Cerebellar cortex (tissue), 1 donor: ENCODE data around the gene COQ4.

ENCODE experiments used
- DNase-seq: peaks from one replicate; pipeline ENCODE4 v3.0.0-alpha.2; 2015; ENCODE audit warnings: low spot score

The COQ4 gene

DNA sequence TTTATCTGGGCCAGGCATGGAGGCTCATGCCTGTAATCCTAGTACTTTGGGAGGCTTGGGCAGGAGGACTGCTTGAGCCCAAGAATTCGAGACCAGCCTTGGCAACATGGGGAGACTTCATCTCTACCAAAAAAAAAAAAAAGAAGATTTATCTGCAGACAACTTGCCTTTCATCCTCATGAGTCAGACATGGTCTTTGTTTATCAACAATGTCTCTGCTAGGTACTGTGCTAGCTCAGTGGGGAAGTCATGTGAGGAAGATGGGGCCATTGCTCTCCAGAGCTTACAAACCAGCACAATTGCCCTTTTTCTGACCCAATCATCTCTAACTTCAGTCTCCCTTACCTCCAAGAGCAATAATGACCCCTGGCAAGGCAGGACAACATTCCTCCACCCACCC lies 50.1 kb downstream of the COQ4 start:
- no peak for DNase-seq

DNA sequence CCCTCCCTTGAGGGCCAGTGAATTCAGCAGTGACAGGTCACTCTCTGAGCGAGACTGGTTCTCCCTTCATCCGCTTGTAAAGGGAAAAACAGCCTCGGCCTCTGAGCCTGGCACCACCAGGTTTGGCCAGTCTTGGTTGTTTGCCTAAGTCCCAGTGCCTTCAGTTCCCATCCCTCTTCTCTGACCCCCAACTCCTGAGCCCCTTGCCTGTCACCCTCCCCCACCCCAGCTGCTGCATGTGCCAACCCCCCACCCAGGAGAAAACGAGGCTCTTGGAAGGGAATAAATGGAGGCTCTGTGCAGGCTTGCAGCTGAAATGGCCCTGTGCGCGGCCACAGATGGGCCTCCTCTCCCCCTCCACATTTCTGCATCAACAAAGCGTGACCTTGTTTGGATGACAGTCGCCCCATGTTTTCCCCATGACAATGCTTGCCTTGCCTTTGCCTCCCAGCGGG lies 51.6 kb downstream of the COQ4 start:
- no peak for DNase-seq

DNA sequence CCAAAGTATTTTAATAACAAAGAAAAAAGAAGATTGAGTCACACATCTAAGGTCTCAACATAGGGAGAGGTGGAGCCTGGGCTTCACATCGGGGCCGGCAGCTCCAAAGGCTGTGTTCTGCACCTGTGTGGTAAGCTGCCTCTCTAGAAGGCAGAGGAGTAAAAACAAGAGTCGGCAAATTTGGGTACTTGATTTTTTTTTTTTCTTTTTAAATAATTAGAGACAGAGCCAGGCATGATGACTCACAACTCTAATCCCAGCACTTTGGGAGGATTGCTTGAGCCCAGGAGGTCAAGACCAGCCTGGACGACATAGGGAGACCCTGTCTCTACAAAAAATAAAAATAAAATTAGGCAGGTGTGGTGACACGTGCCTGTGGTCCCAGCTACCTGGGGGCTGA lies 53.2 kb downstream of the COQ4 start:
- DNase-seq = no peak

DNA sequence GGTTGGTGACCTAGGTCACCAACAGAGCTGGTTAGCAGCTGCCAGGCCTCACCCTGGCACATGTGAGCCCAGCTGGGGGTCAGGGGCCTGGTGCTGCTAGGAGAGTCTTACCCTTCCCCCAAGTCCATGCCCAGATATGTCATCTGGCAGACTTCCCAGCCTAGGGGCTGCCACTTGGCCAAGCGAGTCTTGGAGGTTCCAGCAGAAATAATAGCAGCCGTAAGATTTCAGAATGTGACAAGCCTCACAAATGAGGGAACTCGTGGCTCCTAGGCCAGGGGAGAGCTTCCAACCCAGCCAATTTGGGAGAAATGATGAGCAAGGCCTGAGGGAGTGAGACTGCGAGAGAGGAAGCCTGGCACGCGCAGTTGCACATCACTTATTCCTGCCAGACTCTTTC lies 59.6 kb downstream of the COQ4 start:
- DNase-seq = no peak

DNA sequence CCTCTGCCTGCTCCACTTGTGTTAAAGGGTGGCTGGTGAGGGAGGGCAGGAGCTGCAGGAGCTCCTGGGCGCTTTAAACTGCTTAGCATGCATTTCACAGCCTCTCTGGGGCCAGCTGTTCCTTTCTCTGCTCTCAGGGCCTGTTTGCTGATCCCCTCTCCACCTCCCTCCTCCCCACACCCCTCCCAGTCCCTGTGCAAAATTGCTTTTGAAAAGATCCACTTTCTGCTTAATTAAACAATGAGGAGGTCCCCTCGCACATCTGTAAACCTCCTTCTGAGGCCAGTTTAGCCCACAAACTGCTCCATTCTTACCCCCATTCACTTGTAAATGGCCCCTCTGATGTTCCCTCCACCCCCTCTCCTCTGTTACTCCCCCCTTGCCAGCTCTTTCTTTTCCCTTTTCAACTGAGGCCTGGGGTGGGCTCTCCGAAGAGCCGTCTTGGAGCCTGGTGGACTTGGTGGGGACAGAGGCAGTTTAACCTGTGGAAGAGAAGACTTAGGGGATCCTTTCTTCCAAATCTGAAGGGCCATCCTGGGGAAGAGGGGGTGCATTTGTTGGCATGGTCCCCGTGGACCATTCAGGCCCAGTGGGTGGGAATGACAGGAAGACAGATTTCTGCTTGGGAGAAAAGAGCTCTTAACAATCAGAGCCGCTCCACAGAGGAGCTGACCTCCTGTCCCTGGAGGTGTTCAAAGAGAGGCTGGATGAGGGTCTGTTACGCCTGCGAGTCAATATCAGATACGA lies 60.5 kb downstream of the COQ4 start:
- no peak for DNase-seq
